ENCODE measurements around the gene RGS9.

GRCh38 chr17:65123757-65124675 lies 13.2 kb upstream of the RGS9 start:
- no peak for TF ChIP-seq CTCF (IDR thresholded peaks at IDR 0.05; ENCODE audit: insufficient read depth, low read length, poor library complexity, severe bottlenecking)
- no peak for TF ChIP-seq EZH2phosphoT487 (conservative IDR thresholded peaks at IDR 0.05; ENCODE audit: low read length)

All from SU-DHL-6 (cell line).